ENCODE measurements around the gene CATSPERD.

DNA sequence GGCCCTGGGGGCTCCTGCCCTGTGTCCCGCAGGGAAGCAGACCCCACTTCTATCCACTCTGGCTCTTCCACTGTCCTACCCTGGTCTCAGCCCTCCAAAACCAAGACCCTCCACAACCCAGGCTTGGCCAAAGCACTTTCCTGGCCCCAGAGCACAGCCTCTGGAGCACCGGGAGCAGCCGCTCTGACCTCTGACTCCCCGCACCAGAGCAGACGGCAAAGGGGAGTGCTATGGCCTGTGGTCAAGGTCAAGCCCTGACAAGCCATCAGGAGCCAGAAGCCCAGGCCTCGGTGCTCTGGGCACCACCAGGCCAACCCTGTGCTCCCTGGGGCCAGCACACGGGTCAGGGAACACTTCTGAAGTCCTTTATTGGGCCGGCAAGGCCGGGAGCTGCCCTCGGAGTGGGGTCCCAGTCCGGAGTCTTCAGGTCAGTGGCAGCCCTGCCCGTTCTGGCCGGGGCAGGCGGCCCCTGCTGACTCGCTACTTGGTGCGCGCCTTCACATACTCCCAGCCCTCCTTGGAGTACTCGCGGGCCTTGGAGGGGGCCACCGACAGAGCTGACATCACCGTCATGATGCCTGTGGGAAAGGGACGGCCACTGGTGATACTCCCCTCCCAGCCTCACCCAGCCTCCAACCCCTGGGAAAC is 42.2 kb upstream of the CATSPERD start:
- TF ChIP-seq, protein P1, sequence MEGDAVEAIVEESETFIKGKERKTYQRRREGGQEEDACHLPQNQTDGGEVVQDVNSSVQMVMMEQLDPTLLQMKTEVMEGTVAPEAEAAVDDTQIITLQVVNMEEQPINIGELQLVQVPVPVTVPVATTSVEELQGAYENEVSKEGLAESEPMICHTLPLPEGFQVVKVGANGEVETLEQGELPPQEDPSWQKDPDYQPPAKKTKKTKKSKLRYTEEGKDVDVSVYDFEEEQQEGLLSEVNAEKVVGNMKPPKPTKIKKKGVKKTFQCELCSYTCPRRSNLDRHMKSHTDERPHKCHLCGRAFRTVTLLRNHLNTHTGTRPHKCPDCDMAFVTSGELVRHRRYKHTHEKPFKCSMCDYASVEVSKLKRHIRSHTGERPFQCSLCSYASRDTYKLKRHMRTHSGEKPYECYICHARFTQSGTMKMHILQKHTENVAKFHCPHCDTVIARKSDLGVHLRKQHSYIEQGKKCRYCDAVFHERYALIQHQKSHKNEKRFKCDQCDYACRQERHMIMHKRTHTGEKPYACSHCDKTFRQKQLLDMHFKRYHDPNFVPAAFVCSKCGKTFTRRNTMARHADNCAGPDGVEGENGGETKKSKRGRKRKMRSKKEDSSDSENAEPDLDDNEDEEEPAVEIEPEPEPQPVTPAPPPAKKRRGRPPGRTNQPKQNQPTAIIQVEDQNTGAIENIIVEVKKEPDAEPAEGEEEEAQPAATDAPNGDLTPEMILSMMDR (IDR thresholded peaks at IDR 0.05 in 4 of 5, conservative IDR thresholded peaks at IDR 0.05 in 1 of 5), result no peak
- no peak for TF ChIP-seq POLR2A (IDR thresholded peaks at IDR 0.05)
